RPMI7951 (cell line): ENCODE measurements around the gene WDR44. TPM values are rescaled to one million over a fixed set of nuclear protein-coding genes. Genes with fewer than 3 reads are reported as not detected.
"Not testable (repeated sequence)": the region's sequence is repeated elsewhere in the genome, so short reads cannot be mapped to it uniquely, and the experiment has no call there.

ENCODE experiments used
- DNase-seq: peaks from one replicate; pipeline ENCODE4 v3.0.0-alpha.2; 2012; ENCODE audit warnings: low read depth
- total RNA-seq: library from RNA; depleted of rRNA; stranded (reverse); fragments of >200 nt; shearing (Covaris generic); gene quantifications from 2 replicates; pipeline ENCODE4 v1.2.3, GENCODE V29; 2014; rRNA removed

The WDR44 gene
- total RNA-seq, 1 experiment from 2014 or later: 13.0 TPM

GRCh38 chrX:118482384-118482783, 136.5 kb downstream of the WDR44 start:
- DNase-seq: not testable (repeated sequence)

GRCh38 chrX:118484216-118484903, 138.5 kb downstream of the WDR44 start:
- no peak for DNase-seq

GRCh38 chrX:118486693-118487092, 140.8 kb downstream of the WDR44 start:
- DNase-seq: not testable (repeated sequence)

DNA sequence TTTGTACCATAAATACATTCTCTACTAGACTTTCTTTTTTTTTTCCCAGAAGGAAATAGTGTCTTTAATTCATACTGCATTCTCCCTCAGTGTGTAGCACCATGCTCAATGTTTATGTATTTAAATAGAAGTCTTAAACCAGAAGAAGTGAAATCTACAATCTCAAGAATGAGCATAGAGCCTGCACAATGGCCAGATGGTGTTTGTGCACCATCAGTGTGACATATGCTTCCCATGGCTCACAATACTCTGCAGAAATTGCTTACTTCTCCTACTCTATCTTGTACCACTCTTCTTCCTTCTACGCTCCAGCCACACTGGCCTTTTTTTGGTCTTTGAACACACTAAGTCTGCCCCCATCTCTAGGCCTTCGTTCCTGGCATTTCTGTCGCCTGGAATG, 147.1 kb downstream of the WDR44 start:
- no peak for DNase-seq

DNA sequence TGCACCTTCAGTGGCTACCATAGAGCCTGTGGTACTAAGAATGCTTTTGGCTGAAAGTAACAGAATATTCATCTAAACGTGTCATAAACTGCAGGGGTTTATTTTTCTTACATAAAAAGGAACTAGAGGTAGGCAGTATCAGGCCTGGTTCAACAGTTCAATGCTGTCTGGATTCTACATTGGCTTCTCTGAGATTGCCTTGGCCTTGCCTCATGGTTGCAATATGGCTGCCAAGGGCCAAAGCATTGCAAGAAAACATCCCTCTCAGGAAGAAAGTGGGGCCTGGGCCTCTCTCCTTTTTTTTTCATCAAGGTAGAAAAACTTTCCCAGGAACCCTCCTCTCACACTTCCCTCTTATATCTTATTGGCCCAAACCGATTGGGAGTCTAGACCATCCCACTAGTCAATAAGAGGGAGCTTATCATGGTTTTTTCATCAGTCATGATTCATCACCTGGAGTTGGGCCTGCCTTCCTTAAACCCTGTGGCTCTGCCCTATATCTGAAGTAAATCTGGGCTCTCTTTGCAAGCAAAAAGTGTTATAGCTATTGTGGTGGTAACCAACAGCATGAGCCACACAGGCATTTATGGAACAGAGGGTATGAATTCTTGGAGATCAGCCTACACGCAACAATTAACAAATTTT, 147.9 kb downstream of the WDR44 start:
- peak; percentile 13 for DNase-seq

GRCh38 chrX:118495061-118495921, 149.4 kb downstream of the WDR44 start, which contains the start of gene DOCK11:
Gene DOCK11 (plus strand): TSS chrX:118495815. CDS start chrX:118495972, 157 bp downstream.
- peak; percentile 83 for DNase-seq

- peak; percentile 50 for DNase-seq
Observed at GRCh38 chrX:118495958-118496762, 150.3 kb downstream of the WDR44 start.

GRCh38 chrX:118496763-118497079, 150.8 kb downstream of the WDR44 start:
- DNase-seq: peak; percentile 6

GRCh38 chrX:118497180-118497818, 151.4 kb downstream of the WDR44 start:
- no peak for DNase-seq

DNA sequence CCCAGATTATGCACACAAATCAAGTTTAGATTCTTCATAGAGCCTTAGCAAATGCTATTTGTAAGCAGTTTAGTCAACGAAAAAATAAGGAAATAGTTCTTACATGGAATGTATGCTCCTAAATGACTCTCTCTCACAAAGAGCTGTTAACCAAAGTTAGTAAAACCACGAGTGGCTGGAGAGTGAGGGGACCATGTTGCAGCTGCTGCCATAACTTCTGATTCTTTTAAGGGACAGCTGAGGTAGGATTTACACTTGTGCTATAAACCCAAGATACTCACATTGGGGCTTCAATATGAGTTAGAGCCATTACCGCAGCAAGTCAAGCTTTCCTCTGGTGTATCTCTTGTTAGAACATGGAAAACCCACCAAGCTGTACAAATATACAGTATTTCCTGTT, 152.4 kb downstream of the WDR44 start:
- DNase-seq: no peak

DNA sequence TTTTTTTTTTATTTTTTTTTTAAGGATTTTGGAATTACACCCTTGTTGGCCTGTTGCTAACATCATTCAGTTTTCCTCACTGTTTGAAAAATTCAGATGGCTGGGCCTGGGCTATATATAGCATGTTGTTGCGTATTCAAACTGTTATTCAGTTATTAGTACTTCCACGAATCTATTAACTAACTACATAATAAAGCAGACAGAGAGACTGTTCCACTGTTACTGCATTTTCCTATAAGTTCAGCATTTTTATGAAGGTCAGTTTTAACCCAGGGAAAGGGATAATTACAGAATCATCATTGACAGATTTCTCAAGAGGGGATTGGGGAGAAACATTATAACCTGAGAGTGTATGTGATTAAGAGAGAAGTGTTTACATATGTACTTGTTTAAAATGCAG, 152.8 kb downstream of the WDR44 start:
- DNase-seq: no peak

DNA sequence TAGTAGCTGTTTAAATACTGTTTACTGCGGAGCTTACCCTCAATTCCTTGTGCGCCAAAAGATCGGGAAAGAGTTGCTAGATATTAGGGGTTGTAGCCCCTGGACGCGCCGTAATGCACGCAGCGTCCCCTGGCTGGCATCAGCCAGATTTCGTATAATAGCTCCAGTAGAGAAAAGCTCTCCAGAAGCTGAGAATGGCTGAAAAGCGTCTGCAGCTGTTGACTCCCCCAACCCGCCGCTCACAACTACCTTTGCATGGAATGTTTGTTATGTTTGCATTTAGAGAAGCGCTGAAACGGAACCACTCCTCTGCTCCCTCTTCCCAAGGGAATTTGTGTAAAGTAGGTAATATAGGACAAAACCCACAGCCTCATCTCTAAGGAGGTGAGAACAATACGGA, 153.4 kb downstream of the WDR44 start:
- no peak for DNase-seq

Other genes starting within 250 kb of the WDR44 start
- 0.10 and 0.12 TPM in 2 replicates for gene KLHL13, start 229.3 kb upstream of the WDR44 start, total RNA-seq
- gene DOCK11, start 149.7 kb downstream of the WDR44 start, total RNA-seq: 19.5 and 26.3 TPM in 2 replicates